Gastrocnemius medialis (tissue), 4 donors: ENCODE measurements around the gene KCNJ5. TPM values are rescaled to one million over a fixed set of nuclear protein-coding genes. Genes with fewer than 3 reads are reported as not detected.

Source experiments
- ATAC-seq, 2 donors: fragments of 150-250 bp; one replicate each; pipeline ENCODE4 v1.9.1; 2016
- DNase-seq, 2 donors: peaks; one replicate each; pipeline ENCODE4 v3.0.0-alpha.2; 2019
- H3K27ac ChIP-seq, 4 donors: fragments of 200-600 bp; sonication (generic); 1 replicate in 1 of 4; 2 replicates in 3 of 4; pipeline ENCODE4 v1.5.1; 2016 to 2018; ENCODE audit warnings: mild to moderate bottlenecking in 2 of 4, moderate library complexity in 1 of 4
- H3K27me3 ChIP-seq, 3 donors: fragments of 200-600 bp; sonication (generic) in 2 of 3; 1 replicate in 1 of 3; 2 replicates in 2 of 3; pipeline versions ENCODE4 v1.5.1 to v1.6.0; 2016 to 2019; ENCODE audit warnings: mild to moderate bottlenecking in 1 of 3, moderate library complexity in 1 of 3
- H3K36me3 ChIP-seq, 2 donors: fragments of 200-600 bp; sonication (generic) in 1 of 2; one replicate each; pipeline ENCODE4 v1.5.1; 2017 to 2018
- H3K4me1 ChIP-seq, 2 donors: fragments of 200-600 bp; sonication (generic) in 1 of 2; one replicate each; pipeline ENCODE4 v1.5.1; 2016 to 2017; ENCODE audit warnings: mild to moderate bottlenecking in 2 of 2
- H3K4me3 ChIP-seq, 4 donors: fragments of 200-600 bp; sonication (generic) in 3 of 4; 1 replicate in 1 of 4; 2 replicates in 3 of 4; pipeline ENCODE4 v1.5.1; 2016 to 2019; ENCODE audit warnings: mild to moderate bottlenecking in 2 of 4
- H3K9me3 ChIP-seq, 3 donors: fragments of 200-600 bp; sonication (generic) in 2 of 3; 1 replicate in 1 of 3; 2 replicates in 2 of 3; pipeline ENCODE4 v1.5.1; 2016 to 2019
- POLR2A ChIP-seq, 2 donors: fragments of 450-650 bp; IDR thresholded peaks; one replicate each; pipeline ENCODE4 v1.6.1; 2017; ENCODE audit warnings: antibody characterized with exemption in 2 of 2, mild to moderate bottlenecking in 2 of 2, moderate library complexity in 2 of 2
- in situ Hi-C, 4 donors: fragments of 200-750 bp; cut with MboI; loops; one replicate each; pipeline versions ENCODE4 v1.15.0 to v1.8.0; 2017; ENCODE audit warnings: low sequenced_read_pairs in 4 of 4
- intact Hi-C: fragments of 100-400 bp; cut with DNase I; formaldehyde crosslinking; loops from one replicate; pipeline ENCODE4 v1.15.1; 2023; ENCODE audit warnings: low total_unique reads
- total RNA-seq, 4 donors: library from RNA; depleted of rRNA; stranded (reverse); fragments of >200 nt; gene quantifications; one replicate each; pipeline versions ENCODE4 v1.1.0 to v1.2.3, GENCODE V29; 2016
- TF ChIP-seq, protein P1 (sequence below), 5 experiments: fragments of 450-650 bp in 3 of 5; fragments of 200-600 bp in 2 of 5; sonication (generic) in 2 of 5; IDR thresholded peaks in 4 of 5; conservative IDR thresholded peaks in 1 of 5; 1 replicate in 4 of 5; 2 replicates in 1 of 5; pipeline ENCODE4 v1.5.1; 2016 to 2019; ENCODE audit warnings: antibody characterized with exemption in 5 of 5, mild to moderate bottlenecking in 3 of 5, moderate library complexity in 3 of 5

KCNJ5 gene
- under 1 TPM in 2 of 4 donors, not detected in 2; 0.24 to 0.46 TPM for total RNA-seq

DNA sequence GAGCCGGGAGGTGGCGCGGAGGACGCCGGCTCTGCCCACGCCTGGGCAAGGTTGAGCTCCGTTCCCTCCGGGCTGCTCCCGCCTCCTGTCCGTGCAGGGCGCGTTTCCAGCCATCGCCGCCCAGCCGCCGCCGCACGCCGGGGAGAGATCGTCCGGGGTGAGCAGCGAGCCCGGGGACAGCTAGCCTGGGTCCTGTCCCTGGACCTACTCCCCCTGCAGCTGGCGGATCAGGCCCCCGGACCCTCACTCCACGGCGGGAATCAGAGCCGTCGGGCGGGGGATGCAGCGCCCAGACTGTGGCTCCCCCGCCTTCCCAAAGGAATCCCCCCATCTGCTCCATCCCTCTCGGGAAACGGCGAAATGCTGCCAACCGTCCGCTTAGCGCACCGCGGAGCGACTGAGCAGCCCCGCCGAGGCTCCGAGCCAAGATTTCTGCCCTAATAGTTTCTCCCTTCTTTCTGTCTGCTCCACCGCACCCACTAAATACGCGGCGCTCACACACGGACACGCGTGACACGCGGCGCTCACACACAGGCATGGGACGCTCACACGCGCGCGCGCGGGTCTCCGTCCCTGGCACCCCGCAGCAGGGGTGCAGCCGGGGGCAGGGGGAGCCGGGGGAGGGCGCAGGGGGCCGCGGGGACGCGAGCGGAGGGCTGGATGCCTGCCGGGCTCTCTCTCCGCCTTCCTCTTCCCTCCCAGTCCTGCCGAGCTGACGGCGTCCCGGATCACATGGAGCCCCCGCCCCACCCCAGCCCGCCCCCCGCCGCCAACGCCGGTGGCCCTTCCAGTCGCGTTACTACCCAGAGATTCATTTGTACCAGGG lies at the start of gene KCNJ5:
Gene KCNJ5, plus strand, starts transcription at position 814 of the 826 bp plus-strand sequence. CDS start 19,918 bp downstream, outside the sequence.
- Histone ChIP-seq H3K4me1 (peaks cover 0 to 7% of the 10 kb centered on the region in 2 donors), H3K36me3 (no peaks in the 10 kb centered on the region), H3K27ac (no peak within 1 kb of the TSS), H3K9me3 (no peaks in the 10 kb centered on the region), H3K27me3 (peaks cover 9 to 33% (median 22%) of the 10 kb centered on the region in 3 donors), H3K4me3 (peak within 1 kb of the TSS; percentile 24 to 60 (median 49))
- in situ Hi-C loops (loop anchor here in 1 of 4 donors (25.0 kb wide), 1 partner anchor 447 kb away; no protein-coding TSS in a partner anchor), intact Hi-C loops (no loop called here)
- DNase-seq (no peak), ATAC-seq (no peak)
- TF ChIP-seq, protein P1, sequence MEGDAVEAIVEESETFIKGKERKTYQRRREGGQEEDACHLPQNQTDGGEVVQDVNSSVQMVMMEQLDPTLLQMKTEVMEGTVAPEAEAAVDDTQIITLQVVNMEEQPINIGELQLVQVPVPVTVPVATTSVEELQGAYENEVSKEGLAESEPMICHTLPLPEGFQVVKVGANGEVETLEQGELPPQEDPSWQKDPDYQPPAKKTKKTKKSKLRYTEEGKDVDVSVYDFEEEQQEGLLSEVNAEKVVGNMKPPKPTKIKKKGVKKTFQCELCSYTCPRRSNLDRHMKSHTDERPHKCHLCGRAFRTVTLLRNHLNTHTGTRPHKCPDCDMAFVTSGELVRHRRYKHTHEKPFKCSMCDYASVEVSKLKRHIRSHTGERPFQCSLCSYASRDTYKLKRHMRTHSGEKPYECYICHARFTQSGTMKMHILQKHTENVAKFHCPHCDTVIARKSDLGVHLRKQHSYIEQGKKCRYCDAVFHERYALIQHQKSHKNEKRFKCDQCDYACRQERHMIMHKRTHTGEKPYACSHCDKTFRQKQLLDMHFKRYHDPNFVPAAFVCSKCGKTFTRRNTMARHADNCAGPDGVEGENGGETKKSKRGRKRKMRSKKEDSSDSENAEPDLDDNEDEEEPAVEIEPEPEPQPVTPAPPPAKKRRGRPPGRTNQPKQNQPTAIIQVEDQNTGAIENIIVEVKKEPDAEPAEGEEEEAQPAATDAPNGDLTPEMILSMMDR (IDR thresholded peaks at IDR 0.05 in 4 of 5, conservative IDR thresholded peaks at IDR 0.05 in 1 of 5) = no peak
- TF ChIP-seq POLR2A (IDR thresholded peaks at IDR 0.05) = no peak

DNA sequence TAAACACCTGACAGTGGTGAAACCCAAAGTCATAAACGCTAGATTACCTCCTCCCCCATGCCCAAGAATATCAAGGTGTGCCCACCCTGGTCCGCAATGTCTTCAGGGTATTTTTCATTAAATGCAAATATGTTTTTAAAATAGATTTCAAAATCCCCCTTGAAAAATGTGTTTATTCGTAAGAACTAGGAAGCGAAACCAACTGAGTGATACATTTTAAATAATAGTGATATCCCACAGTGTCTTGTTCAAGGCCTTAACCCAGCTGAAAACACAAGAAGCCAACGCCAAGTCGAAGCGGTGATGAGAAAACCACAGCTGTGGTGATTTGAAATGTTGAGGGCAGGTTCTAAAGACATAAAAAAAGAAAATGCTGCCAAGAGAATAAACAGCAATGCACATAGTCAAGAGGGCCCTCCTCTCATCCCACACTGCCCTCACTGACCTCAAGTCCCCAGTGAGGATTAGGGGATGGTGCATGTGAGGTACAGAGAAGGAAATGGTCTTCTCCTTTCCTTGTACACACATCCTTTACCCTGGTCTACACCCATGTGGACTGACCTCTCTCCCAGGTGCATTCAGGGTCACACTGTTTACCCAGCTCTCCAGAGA lies 49.6 kb upstream of the KCNJ5 start:
- in situ Hi-C loops (loop anchor here (25.0 kb wide), 3 partner anchors 204 to 804 kb away; no protein-coding TSS in a partner anchor), intact Hi-C loops (no loop called here)
- H3K4me3 ChIP-seq = no peak overlapping the region
- no peak overlapping the region for H3K27ac ChIP-seq
- H3K9me3 ChIP-seq = no peaks in the 10 kb centered on the region
- H3K36me3 ChIP-seq = no peaks in the 10 kb centered on the region
- H3K27me3 ChIP-seq = peaks cover 0 to 3% (median 0%) of the 10 kb centered on the region in 3 donors
- TF ChIP-seq POLR2A (IDR thresholded peaks at IDR 0.05) = no peak
- TF ChIP-seq, protein P1 (IDR thresholded peaks at IDR 0.05 in 4 of 5, conservative IDR thresholded peaks at IDR 0.05 in 1 of 5) = no peak
- DNase-seq (no peak), ATAC-seq (no peak)
- peaks cover 0 to 6% of the 10 kb centered on the region in 2 donors for H3K4me1 ChIP-seq

DNA sequence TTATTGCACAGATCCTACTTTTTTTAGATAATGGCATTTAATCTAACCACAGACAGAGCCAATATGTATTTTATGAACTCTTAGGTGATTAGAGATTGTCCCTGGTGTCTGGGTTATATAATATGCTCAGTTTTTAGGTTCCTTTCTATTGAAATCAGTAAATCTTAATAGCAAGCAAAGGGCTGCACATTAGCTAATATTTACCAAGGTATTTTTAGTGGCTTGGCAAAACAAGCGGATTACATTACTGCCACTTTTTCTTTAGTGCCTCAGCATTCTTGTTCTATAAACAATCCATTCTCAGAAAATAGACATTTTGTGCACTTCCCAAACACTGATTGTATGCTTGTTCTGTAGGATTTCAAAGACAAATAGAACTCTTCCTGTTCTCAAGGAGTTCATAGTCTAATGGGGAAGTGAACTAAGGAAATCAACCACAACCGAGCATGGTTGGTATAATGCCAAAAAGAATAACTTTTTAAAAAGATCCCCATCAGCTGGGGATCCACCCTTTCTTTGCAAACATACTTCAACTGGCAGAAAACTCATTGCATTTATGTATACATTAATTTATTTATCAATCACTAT lies 47.9 kb upstream of the KCNJ5 start:
- Histone ChIP-seq H3K36me3 (no peaks in the 10 kb centered on the region), H3K27me3 (no peaks in the 10 kb centered on the region), H3K4me3 (no peak overlapping the region), H3K4me1 (no peaks in the 10 kb centered on the region), H3K27ac (no peak overlapping the region), H3K9me3 (no peaks in the 10 kb centered on the region)
- intact Hi-C loops = no loop called here
- in situ Hi-C loops = loop anchor here (25.0 kb wide), 3 partner anchors 206 to 806 kb away; no protein-coding TSS in a partner anchor
- DNase-seq (no peak), ATAC-seq (no peak)
- no peak for TF ChIP-seq POLR2A (IDR thresholded peaks at IDR 0.05)
- TF ChIP-seq, protein P1 (IDR thresholded peaks at IDR 0.05 in 4 of 5, conservative IDR thresholded peaks at IDR 0.05 in 1 of 5) = no peak

DNA sequence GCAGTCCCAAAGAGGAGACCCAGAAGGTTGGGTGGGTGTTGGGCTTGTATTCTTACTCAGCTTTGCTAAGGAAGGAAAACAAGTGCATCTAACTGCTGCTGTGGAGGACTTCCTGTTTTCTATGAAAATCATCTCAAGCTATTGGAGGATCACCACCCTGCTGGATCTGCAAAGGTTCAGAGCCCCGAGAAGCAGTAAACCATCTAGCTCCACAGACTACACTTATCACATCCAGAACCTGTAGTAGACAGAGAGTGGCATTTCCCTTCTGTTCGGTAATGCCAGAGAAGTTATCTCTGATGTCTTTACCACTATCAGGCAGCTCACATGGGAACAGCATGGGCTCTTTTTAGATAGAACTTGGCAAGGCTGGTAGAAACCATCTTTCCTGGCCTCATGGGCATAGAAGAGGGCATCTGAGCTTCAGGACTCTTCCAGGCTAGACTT lies 45.8 kb upstream of the KCNJ5 start:
- no peaks in the 10 kb centered on the region for H3K36me3 ChIP-seq
- DNase-seq (no peak), ATAC-seq (no peak)
- H3K9me3 ChIP-seq = no peaks in the 10 kb centered on the region
- H3K4me1 ChIP-seq = no peaks in the 10 kb centered on the region
- H3K4me3 ChIP-seq = no peak overlapping the region
- in situ Hi-C loops = loop anchor here (25.0 kb wide), 3 partner anchors 208 to 808 kb away; no protein-coding TSS in a partner anchor
- TF ChIP-seq POLR2A (IDR thresholded peaks at IDR 0.05) = no peak
- TF ChIP-seq, protein P1 (IDR thresholded peaks at IDR 0.05 in 4 of 5, conservative IDR thresholded peaks at IDR 0.05 in 1 of 5) = no peak
- H3K27me3 ChIP-seq = no peaks in the 10 kb centered on the region
- H3K27ac ChIP-seq = no peak overlapping the region
- intact Hi-C loops = no loop called here
